ENCODE data around the gene CRB1.

- no peak for TF ChIP-seq REST (tag by site-specific recombination; IDR thresholded peaks at IDR 0.05)
- no peak for TF ChIP-seq ZNF148 (tag by site-specific recombination; IDR thresholded peaks at IDR 0.05; ENCODE audit: borderline replicate concordance)
- TF ChIP-seq ZFP37 (tag by site-specific recombination; IDR thresholded peaks at IDR 0.05): no peak
- TF ChIP-seq CTCF (tag by site-specific recombination; IDR thresholded peaks at IDR 0.05): no peak
- no peak for TF ChIP-seq ZNF239 (tag by site-specific recombination; IDR thresholded peaks at IDR 0.05)
- no peak for TF ChIP-seq ZNF777 (tag by site-specific recombination; IDR thresholded peaks at IDR 0.05; ENCODE audit: borderline replicate concordance)
- TF ChIP-seq PATZ1 (tag by site-specific recombination; IDR thresholded peaks at IDR 0.05): no peak
- no peak for TF ChIP-seq ZNF629 (tag by site-specific recombination; IDR thresholded peaks at IDR 0.05)
- TF ChIP-seq MZF1 (tag by site-specific recombination; IDR thresholded peaks at IDR 0.05; ENCODE audit: borderline replicate concordance): no peak
- TF ChIP-seq BCL11A (tag by site-specific recombination; IDR thresholded peaks at IDR 0.05; ENCODE audit: low read depth): no peak
- no peak for TF ChIP-seq ZNF138 (tag by site-specific recombination; IDR thresholded peaks at IDR 0.05; ENCODE audit: borderline replicate concordance)
These were observed 125.1 kb downstream of the CRB1 start for GRCh38 chr1:197393105-197393504.
